Skin of body (tissue), 3 donors: ENCODE results near the gene CHAC1. TPM values are rescaled to one million over a fixed set of nuclear protein-coding genes. Genes with fewer than 3 reads are reported as not detected.

Experiments
- DNase-seq: peaks from one replicate; lab custom pipeline; 2025; lab: John Stamatoyannopoulos, UW
- small RNA-seq: library from RNA; depleted of rRNA; stranded (forward); fragments of <200 nt; gene quantifications from one replicate; pipeline ENCODE3, GENCODE V24; 2014; ENCODE audit warnings: low replicate concordance
- total RNA-seq: library from RNA; depleted of rRNA; stranded (reverse); fragments of >200 nt; gene quantifications from one replicate; pipeline ENCODE4 v1.2.3, GENCODE V29; 2014

The CHAC1 gene
- total RNA-seq, 1 donor from 2014 or later = 5.6 TPM

DNA sequence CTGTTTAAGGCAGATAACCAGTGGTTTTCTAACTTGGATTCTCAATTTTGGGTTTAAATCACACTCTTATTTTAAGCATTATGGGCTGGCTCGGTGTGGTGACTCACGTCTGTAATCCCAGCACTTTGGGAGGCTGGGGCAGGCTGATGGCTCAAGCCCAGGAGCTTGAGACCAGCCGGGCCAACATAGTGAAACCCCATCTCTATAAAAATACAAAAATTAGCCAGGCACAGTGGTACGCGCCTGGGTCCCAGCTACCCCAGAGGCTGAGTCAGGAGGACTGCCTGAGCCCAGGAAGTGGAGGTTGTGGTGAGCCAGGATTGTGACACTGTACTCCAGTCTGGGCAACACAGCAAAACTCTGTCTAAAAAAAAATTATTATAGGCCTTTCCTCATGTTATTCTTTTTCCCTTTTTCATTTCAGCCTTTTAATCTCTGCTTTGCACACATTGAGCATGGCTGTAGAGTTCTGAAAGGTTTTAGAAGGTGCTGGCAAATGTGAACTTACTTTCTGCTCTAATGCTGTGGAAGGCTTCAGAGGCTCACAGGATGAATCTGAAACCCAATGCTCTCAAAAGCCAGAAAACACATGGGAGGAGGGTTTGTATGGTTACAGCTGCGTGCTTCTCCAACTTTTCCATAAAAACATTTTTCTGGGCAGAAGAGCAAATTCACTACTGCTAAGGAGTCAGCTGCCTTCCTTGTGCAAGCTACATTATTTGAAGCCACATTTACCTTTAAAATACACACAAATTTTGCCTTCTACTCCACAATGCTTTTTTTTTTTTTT lies 32.5 kb downstream of the CHAC1 start:
- no peak for DNase-seq

- no peak for DNase-seq
Observed at GRCh38 chr15:40986820-40987219, 33.5 kb downstream of the CHAC1 start.

DNA sequence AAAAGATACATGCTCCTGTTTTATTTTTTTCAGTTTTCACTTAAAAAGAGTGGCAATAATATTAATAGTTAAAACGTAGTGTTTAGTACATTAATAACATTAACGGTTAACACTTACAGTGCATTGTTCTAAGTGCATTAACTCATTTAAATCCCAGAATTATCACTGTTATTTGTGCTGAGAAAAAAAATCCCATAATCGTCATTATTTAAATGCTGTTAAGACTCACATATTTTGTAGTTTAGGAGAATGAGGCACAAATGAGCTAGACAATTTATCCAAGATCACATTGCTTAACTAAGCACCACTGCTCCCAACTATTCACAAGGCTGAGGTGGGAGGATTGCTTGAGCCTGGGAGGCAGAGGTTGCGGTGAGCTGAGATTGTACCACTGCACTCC lies 34.9 kb downstream of the CHAC1 start:
- DNase-seq = no peak

- DNase-seq = no peak
Observed at GRCh38 chr15:40990080-40990479, 36.8 kb downstream of the CHAC1 start.

DNA sequence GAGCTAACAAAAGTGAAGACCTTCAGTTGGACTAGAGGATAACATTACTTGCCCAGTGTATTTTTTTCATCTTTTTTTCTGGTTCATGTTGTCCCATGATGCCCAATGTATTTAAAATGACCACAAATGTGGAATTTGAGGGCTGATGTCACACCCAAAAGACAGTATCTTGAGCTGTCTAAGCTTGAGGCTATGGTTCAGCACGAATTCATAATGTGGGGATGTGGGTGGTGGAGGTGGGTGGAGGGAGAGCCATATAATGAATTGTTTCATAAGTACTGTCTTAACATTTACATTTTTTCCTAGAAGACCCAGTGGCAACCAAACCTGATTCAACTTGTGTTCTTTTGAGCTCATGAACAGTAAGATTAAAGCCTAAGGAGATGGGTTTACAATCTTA lies 37.5 kb downstream of the CHAC1 start:
- no peak for DNase-seq

DNA sequence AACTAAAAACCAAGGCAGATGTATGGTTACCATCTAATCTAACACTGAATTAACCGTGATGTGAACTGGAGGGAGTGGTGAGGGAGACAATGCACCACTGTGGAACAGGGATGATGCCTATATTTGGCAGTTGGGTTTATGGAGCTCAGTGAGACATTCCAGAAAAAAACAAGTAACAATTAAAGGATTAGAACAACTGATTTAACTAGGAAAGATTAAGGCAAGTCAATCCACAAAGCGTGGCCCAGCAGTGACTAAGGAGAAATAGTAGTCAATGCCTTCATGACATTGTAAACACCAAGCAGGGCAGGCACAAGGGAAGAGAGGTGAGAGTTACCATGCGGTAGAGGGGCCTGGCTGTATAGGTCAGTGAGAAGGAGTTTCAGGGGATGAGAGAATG lies 38.1 kb downstream of the CHAC1 start:
- no peak for DNase-seq

GRCh38 chr15:40992241-40992741 lies 39.0 kb downstream of the CHAC1 start:
- peak; percentile 28 for DNase-seq

DNA sequence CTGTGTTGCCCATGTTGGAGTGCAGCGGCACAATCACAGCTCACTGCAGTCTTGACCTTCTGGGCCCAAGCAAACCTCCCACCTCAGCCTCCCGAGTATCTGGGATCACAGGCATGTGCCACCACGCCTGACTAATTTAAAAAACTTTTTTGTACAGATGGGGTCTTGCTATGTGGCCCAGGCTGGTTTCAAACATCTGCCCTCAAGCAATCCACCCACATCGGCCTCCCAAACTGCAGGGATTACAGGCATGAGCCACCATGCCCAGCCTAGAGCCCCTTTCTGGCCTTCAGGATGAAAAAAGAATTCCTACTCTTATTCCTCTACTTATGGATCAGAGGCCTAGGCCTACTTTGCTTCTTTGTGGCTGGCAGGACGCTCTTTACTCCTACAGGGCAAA lies 39.6 kb downstream of the CHAC1 start:
- DNase-seq = no peak

- no peak for DNase-seq
Observed at GRCh38 chr15:40995656-40996055, 42.4 kb downstream of the CHAC1 start.

- DNase-seq = no peak
Observed at GRCh38 chr15:40999190-40999589, 45.9 kb downstream of the CHAC1 start.

DNA sequence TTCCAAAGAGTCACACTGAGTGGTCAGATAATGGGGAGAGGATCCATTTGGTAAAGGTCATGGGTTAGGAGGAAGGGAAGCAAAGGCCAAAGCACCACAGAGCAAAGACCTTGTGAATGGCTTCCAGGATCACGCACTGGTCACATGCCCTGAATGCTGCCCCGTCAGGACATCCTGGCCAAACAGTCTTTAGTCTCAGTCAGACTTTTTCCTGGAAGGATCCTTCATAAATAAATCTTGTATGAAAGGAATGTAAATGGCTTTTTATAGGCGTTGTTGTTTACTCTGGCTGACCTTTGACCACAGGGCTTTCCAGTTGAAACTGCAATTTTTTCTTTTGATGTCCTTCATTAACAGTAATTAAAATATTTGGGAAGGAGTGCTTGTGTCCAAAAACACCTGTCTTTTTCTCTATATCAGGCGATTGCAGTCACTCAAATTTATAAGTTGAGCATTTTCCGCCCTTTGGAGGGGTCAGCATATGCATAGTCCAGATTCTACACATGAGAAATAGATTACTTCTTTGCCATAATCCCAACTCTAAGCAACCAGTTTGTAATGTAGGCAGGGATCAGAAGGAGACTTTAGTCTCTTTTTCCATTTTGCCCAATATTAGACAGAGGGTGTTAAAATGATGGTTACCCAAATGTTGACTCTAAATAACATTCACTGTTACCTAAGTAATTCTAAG lies 48.4 kb downstream of the CHAC1 start:
- no peak for DNase-seq

- DNase-seq = no peak
Observed at GRCh38 chr15:41004490-41004889, 51.2 kb downstream of the CHAC1 start.

Small RNA genes lying within 50 kb of the gene (small RNA-seq; reads per million reads assigned to genes)
- gene ISCA1P4 = not detected

Other genes with a start within 250 kb of the CHAC1 start
- gene RMDN3, start 198.2 kb upstream of the CHAC1 start, total RNA-seq = 16.6 TPM
- gene GCHFR, start 189.4 kb upstream of the CHAC1 start, total RNA-seq = 7.4 TPM
- 3.3 TPM for gene C15orf62, start 183.5 kb upstream of the CHAC1 start, total RNA-seq
- 17.1 TPM for gene ZFYVE19, start 146.4 kb upstream of the CHAC1 start, total RNA-seq
- 19.0 TPM for gene DNAJC17, start 146.0 kb upstream of the CHAC1 start, total RNA-seq
- gene PPP1R14D, start 124.8 kb upstream of the CHAC1 start, total RNA-seq = not detected
- gene SPINT1, start 109.4 kb upstream of the CHAC1 start, total RNA-seq = 50.8 TPM
- 19.4 TPM for gene RHOV, start 79.2 kb upstream of the CHAC1 start, total RNA-seq
- 12.5 TPM for gene VPS18, start 59.0 kb upstream of the CHAC1 start, total RNA-seq
- gene DLL4, start 24.1 kb upstream of the CHAC1 start, total RNA-seq = 7.6 TPM
- 25.1 TPM for gene INO80, start 162.8 kb downstream of the CHAC1 start, total RNA-seq